HG02973 (cell line): ENCODE results near the gene PEX7.
"Not testable (repeated sequence)": the region's sequence is repeated elsewhere in the genome, so short reads cannot be mapped to it uniquely, and the experiment has no call there.

ENCODE experiments used
- ATAC-seq: cut with Tn5 transposase; IDR thresholded peaks from one replicate; pipeline ENCODE4 v1.9.1; 2021; ENCODE audit warnings: moderate library complexity; ENCODE audit not compliant: unreplicated experiment

PEX7 gene

GRCh38 chr6:136822376-136823127 is at the start of gene PEX7:
Gene PEX7, plus strand, starts transcription at chr6:136822592. Its CDS starts 74 bp downstream, at chr6:136822666.
- ATAC-seq = peak; percentile 93

GRCh38 chr6:136772685-136773472 is 49.5 kb upstream of the PEX7 start:
- peak; percentile 54 for ATAC-seq

GRCh38 chr6:136773473-136773796 is 49.0 kb upstream of the PEX7 start:
- no peak for ATAC-seq

DNA sequence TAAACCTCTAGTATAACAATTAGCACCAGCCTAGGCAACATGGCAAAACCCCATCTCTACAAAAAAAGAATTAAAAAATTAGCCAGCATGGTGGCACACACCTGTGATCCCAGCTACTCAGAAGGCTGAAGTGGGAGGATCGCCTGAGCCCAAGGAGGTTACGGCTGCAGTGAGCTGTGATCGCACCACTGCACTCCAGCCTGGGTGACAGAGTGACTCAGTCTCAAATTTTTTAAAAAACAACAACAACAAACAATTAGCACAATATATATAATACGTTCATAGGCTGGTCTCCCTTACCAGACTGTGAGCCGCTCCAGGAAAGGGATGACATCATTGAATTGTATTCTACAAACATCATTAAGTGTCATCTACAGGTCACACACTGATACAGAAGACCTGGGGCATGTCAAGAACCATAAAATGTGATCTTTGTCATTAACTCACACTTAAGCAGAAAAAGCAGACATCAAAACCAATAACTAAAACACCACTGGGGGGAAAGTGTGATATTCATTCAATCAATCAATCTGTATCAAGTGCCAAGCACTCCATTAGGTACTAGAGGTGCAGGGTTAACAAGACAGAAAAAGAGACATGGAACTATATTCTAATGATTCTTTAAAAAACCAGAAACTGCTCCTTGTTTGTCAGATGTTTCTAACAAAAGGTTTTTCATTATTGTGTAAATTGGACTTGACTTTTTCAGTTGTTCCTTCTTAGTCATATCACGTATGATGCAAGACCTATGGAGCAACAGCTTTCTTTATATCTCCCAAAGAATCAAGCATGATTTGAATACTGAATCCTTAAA is 48.0 kb upstream of the PEX7 start:
- no peak for ATAC-seq

GRCh38 chr6:136775081-136775480 is 47.3 kb upstream of the PEX7 start:
- no peak for ATAC-seq

DNA sequence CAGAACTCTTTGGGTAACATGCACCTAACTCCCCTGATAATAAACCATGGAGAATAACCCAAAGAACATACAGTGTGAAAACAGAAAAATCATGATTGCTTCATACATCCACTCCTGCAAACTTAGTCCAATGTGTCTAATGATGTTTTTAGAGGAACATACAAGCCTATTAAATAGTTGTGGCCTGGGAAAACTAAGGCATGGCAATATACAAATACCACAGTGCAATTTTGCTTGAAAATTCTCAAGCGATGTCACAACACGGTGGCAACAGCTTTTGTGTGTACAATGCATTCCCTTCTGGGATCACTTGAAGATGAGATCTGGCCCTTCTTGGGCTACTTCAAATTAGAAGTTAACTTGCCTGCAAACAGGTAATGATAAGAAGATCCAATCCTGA is 46.8 kb upstream of the PEX7 start:
- no peak for ATAC-seq

DNA sequence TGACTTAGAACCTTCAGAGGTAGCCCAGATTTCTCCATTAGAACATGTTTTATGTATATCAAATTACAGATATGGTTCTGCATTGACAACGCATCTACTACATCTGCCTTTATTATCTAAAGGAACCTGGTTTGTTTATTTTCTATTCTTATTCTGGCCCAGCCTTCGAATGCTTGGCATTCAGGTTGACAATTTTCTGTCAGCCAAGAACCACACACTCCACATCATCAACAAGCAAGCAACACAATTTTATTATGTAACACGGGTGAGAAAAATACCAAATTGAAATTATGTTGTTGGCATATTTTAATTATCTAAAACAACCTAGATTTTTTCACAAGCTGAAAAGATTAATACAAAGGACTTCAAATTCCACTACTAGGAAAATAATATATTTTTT is 44.7 kb upstream of the PEX7 start:
- no peak for ATAC-seq

DNA sequence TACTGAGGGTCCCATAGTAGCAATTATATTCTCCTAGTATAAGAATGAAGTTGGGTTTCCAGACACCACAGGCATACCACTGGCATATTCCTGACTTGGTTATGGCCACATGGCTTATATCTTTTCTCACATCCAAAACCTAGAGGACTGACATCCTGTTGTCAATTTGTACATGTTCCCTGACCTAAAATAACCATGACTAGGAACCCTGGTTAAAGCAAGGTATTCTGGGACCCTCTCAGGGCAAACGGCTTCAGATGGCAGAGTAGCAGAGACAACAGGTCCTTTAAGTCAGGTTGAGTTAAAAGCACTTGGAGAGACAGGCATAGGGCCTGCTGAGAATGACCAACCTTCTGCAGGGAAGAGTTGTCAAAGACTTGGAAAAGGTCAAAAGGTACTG is 42.7 kb upstream of the PEX7 start:
- ATAC-seq = no peak

GRCh38 chr6:136780972-136781371 is 41.4 kb upstream of the PEX7 start:
- ATAC-seq = no peak

GRCh38 chr6:136782021-136782770 is 40.2 kb upstream of the PEX7 start:
- no peak for ATAC-seq

DNA sequence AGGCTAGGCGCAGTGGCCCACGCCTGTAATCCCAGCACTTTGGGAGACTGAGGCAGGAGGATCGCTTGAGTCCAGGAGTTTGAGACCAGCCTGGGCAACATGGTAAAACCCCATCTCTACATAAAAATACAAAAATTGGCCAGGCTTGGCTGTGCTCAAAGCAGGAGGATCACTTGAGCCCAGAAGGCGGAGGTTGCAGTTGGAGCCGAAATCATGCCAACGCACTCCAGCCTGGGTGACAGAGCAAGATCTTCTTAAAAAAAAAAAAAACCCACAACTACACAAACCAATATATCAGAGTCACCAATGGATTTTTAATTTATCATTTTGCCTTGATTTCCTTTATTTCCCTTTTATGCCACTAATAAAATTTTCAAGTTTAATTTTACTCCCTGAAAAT is 39.4 kb upstream of the PEX7 start:
- no peak for ATAC-seq

GRCh38 chr6:136783495-136784270 is 38.7 kb upstream of the PEX7 start:
- ATAC-seq = peak; percentile 84

- ATAC-seq = no peak
These were observed 38.1 kb upstream of the PEX7 start for GRCh38 chr6:136784271-136784664.

GRCh38 chr6:136784910-136785746 is 37.3 kb upstream of the PEX7 start:
- ATAC-seq = no peak

DNA sequence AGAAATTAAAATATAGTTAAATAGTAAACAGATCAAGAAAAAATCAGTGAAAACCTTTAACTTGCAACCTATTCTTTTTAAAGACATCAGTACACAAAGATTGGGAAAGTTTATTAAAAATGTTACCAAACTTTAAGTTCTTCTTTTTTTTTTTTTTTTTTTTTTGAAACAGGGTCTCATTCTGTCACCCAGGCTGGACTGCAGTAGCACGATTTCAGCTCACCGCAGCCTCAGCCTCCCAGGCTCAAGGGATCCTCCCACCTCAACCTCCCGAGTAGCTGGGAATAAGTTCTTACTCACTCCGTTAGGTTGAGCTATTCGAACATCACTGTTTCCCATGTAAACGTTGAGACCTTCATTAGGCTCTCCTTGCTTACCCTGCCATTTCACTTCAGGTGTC is 35.7 kb upstream of the PEX7 start:
- ATAC-seq = no peak

- ATAC-seq = no peak
These were observed 34.7 kb upstream of the PEX7 start for GRCh38 chr6:136787726-136788068.

DNA sequence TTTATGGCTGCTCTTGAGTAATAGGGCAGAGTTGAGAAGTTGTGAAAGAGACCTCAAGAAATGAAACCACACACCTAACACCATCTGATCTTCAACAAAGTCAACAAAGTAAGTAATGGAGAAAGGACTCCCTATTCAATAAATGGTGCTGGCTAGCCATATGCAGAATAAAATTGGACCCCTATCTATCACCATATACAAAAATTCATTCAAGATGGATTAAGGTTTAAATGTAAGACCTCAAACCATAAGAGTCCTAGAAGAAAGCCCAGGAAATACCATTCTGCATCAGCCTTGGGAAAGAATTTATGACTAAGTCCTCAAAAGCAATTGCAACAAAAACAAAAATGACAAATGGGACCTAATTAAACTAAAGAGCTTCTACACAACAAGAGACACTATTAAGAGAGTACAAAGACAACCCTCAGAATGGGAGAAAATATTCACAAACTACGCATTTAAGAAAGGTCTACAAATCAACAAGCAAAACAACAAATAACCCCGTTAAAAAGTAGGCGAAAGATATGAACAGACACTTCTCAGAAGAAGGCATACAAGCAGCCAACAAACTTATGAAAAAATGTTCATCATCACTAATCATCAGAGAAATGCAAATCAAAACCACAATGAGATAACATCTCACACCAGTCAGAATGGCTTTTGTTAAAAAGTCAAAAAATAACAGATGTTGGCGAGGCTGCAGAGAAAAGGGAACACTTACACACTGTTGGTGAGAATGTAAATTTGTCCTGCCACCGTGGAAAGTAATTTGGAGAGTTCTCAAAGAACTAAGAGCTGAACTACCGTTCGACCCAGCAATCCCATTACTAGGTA is 34.1 kb upstream of the PEX7 start:
- ATAC-seq = no peak

GRCh38 chr6:136789440-136789839 is 33.0 kb upstream of the PEX7 start:
- ATAC-seq = not testable (repeated sequence)
